B cell (primary cell): ENCODE measurements around the gene ZNF560. TPM values are rescaled to one million over a fixed set of nuclear protein-coding genes. Genes with fewer than 3 reads are reported as not detected.

ENCODE experiments used
- ATAC-seq: fragments of 200-7000 bp; cut with Tn5 transposase; one replicate; pipeline ENCODE4 v1.10.0; 2021; ENCODE audit warnings: low read depth, mild to moderate bottlenecking, moderate number of reproducible peaks, moderate library complexity
- CTCF ChIA-PET: fragments of 350-600 bp; sonication (Branson Sonifier 250); formaldehyde crosslinking; loops from one replicate; lab custom pipeline; 2021; ENCODE audit warnings: antibody characterized with exemption, inconsistent platforms; lab: Charles Lee
- POLR2A ChIA-PET: fragments of 350-600 bp; sonication (Branson Sonifier 250); formaldehyde crosslinking; loops from one replicate; lab custom pipeline; 2021; ENCODE audit warnings: antibody characterized with exemption; lab: Charles Lee
- DNase-seq: peaks from one replicate; pipeline ENCODE4 v3.0.0; 2013
- H2AFZ ChIP-seq: 2 replicates; pipeline ENCODE4 v1.6.1; 2012; ENCODE audit warnings: mild to moderate bottlenecking, low read depth, low read length; ENCODE audit not compliant: insufficient read depth, poor library complexity, severe bottlenecking
- H3K27ac ChIP-seq, 2 donors: 1 replicate in 1 of 2; 2 replicates in 1 of 2; pipeline ENCODE4 v1.5.1; 2012 to 2013; ENCODE audit warnings: low read length in 2 of 2, mild to moderate bottlenecking in 2 of 2, moderate library complexity in 1 of 2
- H3K27me3 ChIP-seq, 4 experiments: fragments of 200-600 bp in 1 of 4; sonication (generic) in 1 of 4; replicated peaks in 1 of 4; 1 replicate in 2 of 4; 2 replicates in 2 of 4; pipeline versions ENCODE4 v1.6.1 to v1.7.0; 2013 to 2016; ENCODE audit warnings: low read length in 3 of 4, mild to moderate bottlenecking in 2 of 4, mixed read lengths in 1 of 4, moderate library complexity in 1 of 4; ENCODE audit not compliant: insufficient read depth in 4 of 4, control insufficient read depth in 3 of 4; ENCODE audit errors: control extremely low read depth in 1 of 4
- H3K36me3 ChIP-seq, 2 experiments: replicated peaks in 1 of 2; 1 replicate in 1 of 2; 2 replicates in 1 of 2; pipeline versions ENCODE4 v1.6.1 to v1.7.1; 2013; ENCODE audit warnings: low read length in 1 of 2; ENCODE audit not compliant: insufficient read depth in 2 of 2, control insufficient read depth in 1 of 2; ENCODE audit errors: control extremely low read depth in 1 of 2, extremely low read depth in 1 of 2
- H3K4me1 ChIP-seq, 2 donors: fragments of 200-600 bp in 1 of 2; sonication (generic) in 1 of 2; 1 replicate in 1 of 2; 2 replicates in 1 of 2; pipeline versions ENCODE4 v1.5.1 to v1.6.1; 2013 to 2017; ENCODE audit warnings: low read length in 2 of 2; ENCODE audit not compliant: control insufficient read depth in 2 of 2, insufficient read depth in 2 of 2
- H3K4me2 ChIP-seq: replicated peaks from 2 replicates; pipeline ENCODE3; 2012; ENCODE audit warnings: mild to moderate bottlenecking, low read depth, low read length; ENCODE audit not compliant: poor library complexity, severe bottlenecking
- H3K4me3 ChIP-seq, 5 experiments: fragments of 200-600 bp in 1 of 5; sonication (generic) in 1 of 5; 1 replicate in 3 of 5; 2 replicates in 2 of 5; pipeline versions ENCODE4 v1.5.1 to v1.7.0; 2011 to 2016; ENCODE audit warnings: low read length in 4 of 5, mild to moderate bottlenecking in 4 of 5, low read depth in 2 of 5, control low read depth in 1 of 5, moderate library complexity in 1 of 5; ENCODE audit not compliant: insufficient read depth in 1 of 5; ENCODE audit errors: control extremely low read depth in 1 of 5, extremely low read depth in 1 of 5
- H3K79me2 ChIP-seq: fragments of 200-600 bp; sonication (generic); one replicate; pipeline ENCODE4 v1.6.0; 2016; ENCODE audit warnings: low read length; ENCODE audit not compliant: control insufficient read depth, insufficient read depth
- H3K9ac ChIP-seq: fragments of 200-600 bp; sonication (generic); 2 replicates; pipeline ENCODE4 v1.6.1; 2017; ENCODE audit warnings: mild to moderate bottlenecking, low read length, moderate library complexity
- H3K9me3 ChIP-seq, 3 donors: one replicate each; pipeline versions ENCODE4 v1.6.1 to v1.7.1; 2013; ENCODE audit warnings: low read length in 2 of 3; ENCODE audit not compliant: control insufficient read depth in 2 of 3, insufficient read depth in 1 of 3; ENCODE audit errors: control extremely low read depth in 1 of 3
- H4K20me1 ChIP-seq: 2 replicates; pipeline ENCODE4 v1.6.0; 2012; ENCODE audit warnings: mild to moderate bottlenecking, low read length; ENCODE audit not compliant: insufficient read depth, control insufficient read depth, poor library complexity, severe bottlenecking
- H3K27ac Mint-ChIP-seq: one replicate; pipeline ENCODE4 v1.8.0; 2021; ENCODE audit warnings: mixed read lengths
- H3K27me3 Mint-ChIP-seq: one replicate; pipeline ENCODE4 v1.8.0; 2021; ENCODE audit warnings: mixed read lengths
- H3K4me1 Mint-ChIP-seq: one replicate; pipeline ENCODE4 v1.8.0; 2021; ENCODE audit warnings: mixed read lengths
- H3K4me3 Mint-ChIP-seq: one replicate; pipeline ENCODE4 v1.8.0; 2021; ENCODE audit warnings: mixed read lengths
- H3K9me3 Mint-ChIP-seq: one replicate; pipeline ENCODE4 v1.8.0; 2022; ENCODE audit warnings: mixed read lengths; ENCODE audit not compliant: insufficient read depth
- CTCF ChIP-seq: fragments of 200-600 bp; IDR thresholded peaks from one replicate; pipeline ENCODE4 v1.8.0; 2022; ENCODE audit warnings: antibody characterized with exemption, mild to moderate bottlenecking
- EZH2 ChIP-seq: IDR thresholded peaks from 2 replicates; pipeline ENCODE4 v1.6.1; 2012; ENCODE audit warnings: borderline replicate concordance, low read depth, mild to moderate bottlenecking, moderate library complexity, low read length; ENCODE audit not compliant: insufficient read depth, poor library complexity, severe bottlenecking
- WGBS: methylation state at CpG from one replicate; pipeline ENCODE4 v1.1.5; 2013; ENCODE audit warnings: missing lambda C conversion rate; ENCODE audit not compliant: insufficient coverage; 5-methylcytosine and 5-hydroxymethylcytosine counted together
- intact Hi-C: fragments of 100-400 bp; cut with micrococcal nuclease; formaldehyde crosslinking; loops from one replicate; pipeline ENCODE4 v1.10.0; 2022
- polyA plus RNA-seq: library from polyadenylated mRNA; depleted of rRNA; stranded (reverse); fragments of >200 nt; gene quantifications from 2 replicates; pipeline ENCODE4 v1.2.3, GENCODE V29; 2012
- total RNA-seq, 2 donors: library from RNA; stranded (reverse); fragments of 120-200 nt in 1 of 2; gene quantifications; 1 replicate in 1 of 2; 2 replicates in 1 of 2; pipeline versions ENCODE4 v1.2.3 to v1.2.4, GENCODE V29; 2013 to 2022

The ZNF560 gene
- total and polyA plus RNA-seq, 2 donors (not counting 1 experiment from before 2014, with no cell fraction given), result not detected

GRCh38 chr19:9431475-9431874 lies 66.9 kb downstream of the ZNF560 start:
- Histone ChIP-seq H3K27me3 (no peaks in the 10 kb centered on the region), H3K9ac (no peak overlapping the region), H4K20me1 (peaks cover 29% of the 10 kb centered on the region), H3K4me1 (peaks cover 16 to 26% of the 10 kb centered on the region in 2 donors), H3K4me3 (no peak overlapping the region), H3K79me2 (peaks cover 66% of the 10 kb centered on the region), H3K9me3 (no peaks in the 10 kb centered on the region), H3K27ac (no peak overlapping the region), H3K4me2 (no peak overlapping the region), H2AFZ (no peak overlapping the region), H3K36me3 (peaks cover 6 to 38% of the 10 kb centered on the region in 2 experiments)
- peak; percentile 47 for DNase-seq
- no peak overlapping the region for H3K27ac Mint-ChIP-seq
- H3K9me3 Mint-ChIP-seq, result peaks cover 2% of the 10 kb centered on the region
- TF ChIP-seq EZH2 (no peak), CTCF (peak; percentile 49)
- CTCF ChIA-PET, result interaction anchor here (0.6 kb wide), 1 partner anchor 11 kb away, joined by 4 read pairs; no protein-coding TSS in a partner anchor
- no peaks in the 10 kb centered on the region for H3K27me3 Mint-ChIP-seq
- intact Hi-C loops, result loop anchor here (10.0 kb wide), 1 partner anchor 227 kb away; no protein-coding TSS in a partner anchor
- H3K4me1 Mint-ChIP-seq, result peaks cover 50% of the 10 kb centered on the region
- POLR2A ChIA-PET, result no interaction called here
- WGBS, result 100% methylated on average over 3 of the region's 7 CpGs
- no peak for ATAC-seq
- no peak overlapping the region for H3K4me3 Mint-ChIP-seq

- TF ChIP-seq CTCF (no peak), EZH2 (no peak)
- 91% methylated on average over 1 of the region's 1 CpG for WGBS
- Histone ChIP-seq H4K20me1 (peaks cover 35% of the 10 kb centered on the region), H3K36me3 (peaks cover 8 to 48% of the 10 kb centered on the region in 2 experiments), H3K4me3 (no peak overlapping the region), H3K4me2 (no peak overlapping the region), H3K27ac (no peak overlapping the region), H3K9me3 (peaks cover 0 to 6% (median 0%) of the 10 kb centered on the region in 3 donors), H3K27me3 (no peaks in the 10 kb centered on the region), H2AFZ (no peak overlapping the region), H3K4me1 (peaks cover 11 to 19% of the 10 kb centered on the region in 2 donors), H3K79me2 (peaks cover 60% of the 10 kb centered on the region), H3K9ac (no peak overlapping the region)
- Mint-ChIP-seq H3K27me3 (no peaks in the 10 kb centered on the region), H3K27ac (no peak overlapping the region), H3K4me1 (peaks cover 42% of the 10 kb centered on the region), H3K4me3 (no peak overlapping the region), H3K9me3 (peaks cover 2% of the 10 kb centered on the region)
- no peak for DNase-seq
- CTCF ChIA-PET, result interaction anchor here (1.4 kb wide), 1 partner anchor 225 kb away, joined by 4 read pairs; no protein-coding TSS in a partner anchor
- POLR2A ChIA-PET, result no interaction called here
- no peak for ATAC-seq
- intact Hi-C loops, result loop anchor here (10.0 kb wide), 1 partner anchor 226 kb away; no protein-coding TSS in a partner anchor
Observed at GRCh38 chr19:9430444-9430843, 68.0 kb downstream of the ZNF560 start.
